OCI-LY7 (cell line): ENCODE data around the gene TLR9. TPM values are rescaled to one million over a fixed set of nuclear protein-coding genes. Genes with fewer than 3 reads are reported as not detected.

Source experiments
- BruUV-seq: library from RNA; stranded (reverse); fragments of 400-500 nt; replicated peaks from 2 replicates; lab custom pipeline; 2021; lab: Mats Ljungman, UMichigan
- CTCF ChIA-PET: fragments of 300-600 bp; sonication (Branson Sonifier 250); formaldehyde crosslinking; loops from one replicate; lab custom pipeline; 2022; ENCODE audit warnings: antibody characterized with exemption; ENCODE audit not compliant: unreplicated experiment; lab: Charles Lee
- POLR2A ChIA-PET: fragments of 300-600 bp; sonication (Branson Sonifier 250); formaldehyde crosslinking; loops from one replicate; lab custom pipeline; 2022; ENCODE audit warnings: antibody characterized with exemption; lab: Charles Lee
- DNase-seq: peaks from one replicate; pipeline ENCODE4 v3.0.0-alpha.2; 2015; ENCODE audit warnings: low spot score
- H2AFZ ChIP-seq: fragments of 200-600 bp; sonication (generic), shearing (Covaris generic); 2 replicates; pipeline ENCODE4 v1.6.1; 2014; ENCODE audit warnings: mild to moderate bottlenecking, antibody characterized with exemption, low read length, moderate library complexity
- H3K27ac ChIP-seq: fragments of 200-600 bp; sonication (generic); 2 replicates; pipeline ENCODE4 v1.5.1; 2014; ENCODE audit warnings: mixed run types, low read depth, mild to moderate bottlenecking, moderate library complexity, low read length, inconsistent platforms; ENCODE audit not compliant: poor library complexity, severe bottlenecking
- H3K36me3 ChIP-seq: fragments of 200-600 bp; sonication (generic); 2 replicates; pipeline ENCODE4 v1.6.1; 2014; ENCODE audit warnings: mild to moderate bottlenecking, antibody characterized with exemption, low read length, moderate library complexity, mixed read lengths; ENCODE audit not compliant: insufficient read depth
- H3K4me1 ChIP-seq: fragments of 200-600 bp; sonication (generic); 2 replicates; pipeline ENCODE4 v1.5.1; 2014; ENCODE audit warnings: mild to moderate bottlenecking, low read length; ENCODE audit not compliant: insufficient read depth, poor library complexity, severe bottlenecking
- H3K4me2 ChIP-seq: fragments of 200-600 bp; sonication (generic); 2 replicates; pipeline ENCODE4 v1.6.1; 2014; ENCODE audit warnings: mild to moderate bottlenecking, low read length
- H3K4me3 ChIP-seq: fragments of 200-600 bp; sonication (generic); 2 replicates; pipeline ENCODE4 v1.5.1; 2014; ENCODE audit warnings: mild to moderate bottlenecking, low read depth, low read length; ENCODE audit not compliant: poor library complexity, severe bottlenecking
- H3K79me2 ChIP-seq: fragments of 200-600 bp; sonication (generic); 2 replicates; pipeline ENCODE4 v1.6.1; 2016; ENCODE audit warnings: low read depth, mild to moderate bottlenecking, low read length, moderate library complexity, mixed read lengths; ENCODE audit not compliant: insufficient read depth
- H3K9me2 ChIP-seq: fragments of 200-600 bp; sonication (generic); 2 replicates; pipeline ENCODE4 v1.6.1; 2016; ENCODE audit warnings: mild to moderate bottlenecking, low read length, mixed read lengths; ENCODE audit not compliant: insufficient read depth
- H3K9me3 ChIP-seq: fragments of 200-600 bp; sonication (generic); 2 replicates; pipeline ENCODE4 v1.6.1; 2014; ENCODE audit warnings: mild to moderate bottlenecking, mixed run types, low read length, mixed read lengths
- H4K20me1 ChIP-seq: fragments of 200-600 bp; sonication (generic); 2 replicates; pipeline ENCODE4 v1.6.1; 2014; ENCODE audit warnings: mild to moderate bottlenecking, antibody characterized with exemption, low read length, moderate library complexity, mixed read lengths; ENCODE audit not compliant: insufficient read depth
- CTCF ChIP-seq: fragments of 200-600 bp; sonication (generic); conservative IDR thresholded peaks from 2 replicates; pipeline ENCODE4 v1.5.1; 2014; ENCODE audit warnings: mild to moderate bottlenecking, antibody characterized with exemption, low read length, moderate library complexity, mixed read lengths
- EZH2phosphoT487 ChIP-seq: fragments of 200-600 bp; sonication (generic); IDR thresholded peaks from 2 replicates; pipeline ENCODE4 v1.6.1; 2018; ENCODE audit warnings: low read depth, borderline replicate concordance, mild to moderate bottlenecking, mixed run types, antibody characterized with exemption, low read length, moderate library complexity, mixed read lengths
- intact Hi-C: fragments of 100-400 bp; cut with micrococcal nuclease; formaldehyde crosslinking; loops from one replicate; pipeline ENCODE4 v1.10.0; 2022; ENCODE audit not compliant: unreplicated experiment
- total RNA-seq, 2 experiments: library from RNA; depleted of rRNA in 1 of 2; stranded (reverse); fragments of >200 nt in 1 of 2; shearing (Covaris generic) in 1 of 2; gene quantifications; 2 replicates each; pipeline ENCODE4 v1.2.3, GENCODE V29; 2014 to 2022

The TLR9 gene
- total RNA-seq, 2 experiments from 2014 or later = 1.7 to 9.0 TPM

GRCh38 chr3:52186729-52187128 lies 38.7 kb downstream of the TLR9 start:
- POLR2A ChIA-PET = interaction anchor here (0.7 kb wide), 1 partner anchor 1271 kb away, joined by 5 read pairs; no protein-coding TSS in a partner anchor
- H3K4me3 ChIP-seq = no peak overlapping the region
- TF ChIP-seq CTCF (no peak), EZH2phosphoT487 (no peak)
- no peak overlapping the region for H3K4me2 ChIP-seq
- no peaks in the 10 kb centered on the region for H3K4me1 ChIP-seq
- intact Hi-C loops = no loop called here
- no peaks in the 10 kb centered on the region for H3K79me2 ChIP-seq
- H3K27ac ChIP-seq = no peak overlapping the region
- no peaks in the 10 kb centered on the region for H3K36me3 ChIP-seq
- no peaks in the 10 kb centered on the region for H3K9me2 ChIP-seq
- no peak for DNase-seq
- BruUV-seq = no TSS peak
- H2AFZ ChIP-seq = no peak overlapping the region
- H3K9me3 ChIP-seq = no peaks in the 10 kb centered on the region
- no peaks in the 10 kb centered on the region for H4K20me1 ChIP-seq
- CTCF ChIA-PET = no interaction called here

DNA sequence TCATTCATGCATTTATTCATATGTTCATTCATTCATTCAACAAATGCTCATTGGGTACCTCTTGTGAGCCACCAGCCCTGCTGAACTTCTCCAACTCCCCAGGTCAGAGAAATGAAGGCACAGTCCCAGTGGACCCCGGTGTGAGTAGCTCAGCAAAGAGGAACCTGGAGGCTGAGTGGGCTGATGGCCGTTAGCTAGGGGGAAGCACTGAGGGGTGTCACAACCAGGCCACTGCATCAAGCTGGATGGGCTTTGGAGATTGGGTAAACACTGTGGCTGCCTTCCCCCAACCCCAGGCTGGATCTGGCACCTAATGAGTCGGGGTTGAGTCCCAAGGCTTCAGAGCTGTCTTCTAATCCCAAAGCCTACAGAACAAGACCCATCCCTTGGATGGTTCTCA lies 39.6 kb downstream of the TLR9 start:
- intact Hi-C loops = no loop called here
- ChIA-PET CTCF (interaction anchor here (0.9 kb wide), 1 partner anchor 11 kb away, joined by 3 read pairs; no protein-coding TSS in a partner anchor), POLR2A (no interaction called here)
- DNase-seq = no peak
- no peak overlapping the region for H3K4me3 ChIP-seq
- H3K27ac ChIP-seq = no peak overlapping the region
- H3K9me2 ChIP-seq = no peaks in the 10 kb centered on the region
- no peak for TF ChIP-seq CTCF
- TF ChIP-seq EZH2phosphoT487 = no peak
- no peak overlapping the region for H2AFZ ChIP-seq
- H3K4me1 ChIP-seq = peaks cover 4% of the 10 kb centered on the region
- H3K4me2 ChIP-seq = no peak overlapping the region
- H3K9me3 ChIP-seq = no peaks in the 10 kb centered on the region
- H3K36me3 ChIP-seq = no peaks in the 10 kb centered on the region
- no TSS peak for BruUV-seq
- H4K20me1 ChIP-seq = no peaks in the 10 kb centered on the region
- H3K79me2 ChIP-seq = no peaks in the 10 kb centered on the region

DNA sequence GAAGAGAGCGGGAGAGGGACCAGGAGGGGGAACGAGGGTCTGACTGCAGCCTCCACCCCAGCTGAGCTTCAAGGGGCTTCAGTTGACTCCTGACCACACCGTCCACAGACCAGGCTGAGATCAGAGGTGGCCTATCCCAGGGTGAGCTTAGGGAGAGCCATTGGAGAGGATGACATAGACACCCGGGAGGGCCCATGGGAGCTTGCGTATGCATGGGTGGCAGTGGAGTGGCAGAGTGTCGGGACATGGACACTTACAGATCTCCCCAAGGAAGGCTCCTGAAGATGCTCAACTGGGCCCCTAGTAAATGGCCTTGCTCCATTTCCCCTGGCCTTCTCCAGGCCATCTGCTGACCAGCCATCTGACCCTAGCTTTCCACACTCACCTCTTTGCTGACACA lies 40.1 kb downstream of the TLR9 start:
- Histone ChIP-seq H3K27ac (no peak overlapping the region), H3K4me3 (no peak overlapping the region), H3K4me1 (peaks cover 7% of the 10 kb centered on the region), H3K9me2 (no peaks in the 10 kb centered on the region), H3K79me2 (no peaks in the 10 kb centered on the region), H2AFZ (no peak overlapping the region), H3K4me2 (no peak overlapping the region), H4K20me1 (no peaks in the 10 kb centered on the region), H3K36me3 (no peaks in the 10 kb centered on the region), H3K9me3 (no peaks in the 10 kb centered on the region)
- POLR2A ChIA-PET = no interaction called here
- intact Hi-C loops = no loop called here
- CTCF ChIA-PET = interaction anchor here (0.9 kb wide), 1 partner anchor 11 kb away, joined by 3 read pairs; no protein-coding TSS in a partner anchor
- no peak for DNase-seq
- TF ChIP-seq EZH2phosphoT487 = no peak
- TF ChIP-seq CTCF = no peak
- no TSS peak for BruUV-seq
